Tibial nerve (tissue), 4 donors: ENCODE data around the gene C17orf100. TPM values are rescaled to one million over a fixed set of nuclear protein-coding genes. Genes with fewer than 3 reads are reported as not detected.

ENCODE experiments used
- DNase-seq, 2 donors: peaks; one replicate each; pipeline ENCODE4 v3.0.0-alpha.2; 2019; ENCODE audit warnings: low spot score in 2 of 2
- H3K27ac ChIP-seq, 4 donors: fragments of 200-600 bp; sonication (generic) in 3 of 4; one replicate each; pipeline ENCODE4 v1.5.1; 2017 to 2019; ENCODE audit warnings: mild to moderate bottlenecking in 1 of 4
- H3K27me3 ChIP-seq, 2 donors: fragments of 200-600 bp; sonication (generic) in 1 of 2; one replicate each; pipeline versions ENCODE4 v1.5.1 to v1.6.0; 2017 to 2019
- H3K36me3 ChIP-seq, 3 donors: fragments of 200-600 bp; sonication (generic); one replicate each; pipeline ENCODE4 v1.5.1; 2018 to 2019
- H3K4me1 ChIP-seq, 4 donors: fragments of 200-600 bp; sonication (generic) in 3 of 4; one replicate each; pipeline ENCODE4 v1.5.1; 2017 to 2019
- H3K4me3 ChIP-seq, 4 donors: fragments of 200-600 bp; sonication (generic) in 3 of 4; one replicate each; pipeline ENCODE4 v1.5.1; 2017 to 2019; ENCODE audit warnings: mild to moderate bottlenecking in 1 of 4, moderate library complexity in 1 of 4
- H3K9me3 ChIP-seq, 4 donors: fragments of 200-600 bp; sonication (generic) in 3 of 4; one replicate each; pipeline ENCODE4 v1.5.1; 2017 to 2019
- CTCF ChIP-seq, 5 experiments: fragments of 200-600 bp in 3 of 5; fragments of 450-650 bp in 2 of 5; sonication (generic) in 3 of 5; IDR thresholded peaks; one replicate each; pipeline ENCODE4 v1.5.1; 2016 to 2019; ENCODE audit warnings: antibody characterized with exemption in 5 of 5, mild to moderate bottlenecking in 3 of 5, moderate library complexity in 2 of 5
- EP300 ChIP-seq, 2 donors: sonication (generic); formaldehyde crosslinking; IDR thresholded peaks; one replicate each; pipeline ENCODE4 v1.6.1; 2017; ENCODE audit warnings: antibody characterized with exemption in 2 of 2, mild to moderate bottlenecking in 1 of 2
- POLR2A ChIP-seq, 2 donors: fragments of 450-650 bp; IDR thresholded peaks; one replicate each; pipeline ENCODE4 v1.6.1; 2017; ENCODE audit warnings: antibody characterized with exemption in 2 of 2, mild to moderate bottlenecking in 2 of 2, moderate library complexity in 2 of 2
- WGBS, 2 donors: methylation state at CpG; one replicate each; pipeline ENCODE4 v1.1.5; 2018; 5-methylcytosine and 5-hydroxymethylcytosine counted together
- total RNA-seq, 4 donors: library from RNA; depleted of rRNA; stranded (reverse); fragments of >200 nt; gene quantifications; one replicate each; pipeline ENCODE4 v1.1.0, GENCODE V29; 2016

Gene C17orf100
- total RNA-seq, 4 donors from 2014 or later = 2.1 to 3.9 (median 3.5) TPM; not detected in 1

DNA sequence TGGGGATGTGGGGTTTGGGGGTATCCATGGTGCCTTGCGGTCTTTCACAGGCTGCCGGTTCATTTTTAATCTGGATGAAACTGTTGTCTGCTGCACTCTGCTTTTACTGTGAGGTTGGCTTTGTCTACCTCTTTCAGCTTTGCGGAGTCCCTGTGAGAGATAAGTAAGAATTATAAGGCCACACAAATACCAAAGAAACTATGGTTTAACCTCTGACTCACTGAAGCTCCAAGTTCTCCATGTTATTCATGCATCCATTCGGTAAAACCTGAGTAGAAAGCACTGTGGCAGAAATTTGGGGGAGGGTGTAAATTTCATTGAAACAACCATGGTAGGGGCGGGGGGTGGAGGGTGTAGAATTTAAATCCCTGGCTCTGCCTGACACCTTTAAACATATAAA, 41.6 kb upstream of the C17orf100 start:
- Histone ChIP-seq H3K36me3 (peaks cover 0 to 78% (median 10%) of the 10 kb centered on the region in 3 donors), H3K4me1 (no peaks in the 10 kb centered on the region), H3K27me3 (no peaks in the 10 kb centered on the region), H3K27ac (no peak overlapping the region), H3K4me3 (no peak overlapping the region), H3K9me3 (no peaks in the 10 kb centered on the region)
- WGBS, 2 donors = 97% methylated on average over 5 of the region's 5 CpGs
- TF ChIP-seq CTCF (IDR thresholded peaks at IDR 0.05) (no peak), POLR2A (IDR thresholded peaks at IDR 0.05) (no peak), EP300 (IDR thresholded peaks at IDR 0.05) (no peak)
- no peak for DNase-seq

DNA sequence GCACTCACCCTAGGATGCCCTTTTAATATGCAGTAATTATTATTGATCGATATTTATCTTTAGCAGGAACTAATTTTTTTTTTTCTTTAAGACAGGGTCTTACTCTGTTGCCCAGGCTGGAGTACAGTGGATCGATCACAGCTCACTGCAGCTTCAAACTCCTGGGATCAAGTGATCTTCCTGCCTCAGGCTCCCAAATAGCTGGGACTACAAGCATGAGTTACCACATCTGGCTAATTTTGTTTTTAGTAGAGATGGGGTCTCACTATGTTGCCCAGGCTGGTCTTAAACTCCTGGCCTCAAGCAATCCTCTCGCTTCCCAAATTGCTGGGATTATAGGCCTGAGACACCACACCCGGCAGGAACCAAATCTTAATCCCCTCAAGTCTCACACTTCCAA, 40.3 kb upstream of the C17orf100 start:
- Histone ChIP-seq H3K27ac (no peak overlapping the region), H3K27me3 (no peaks in the 10 kb centered on the region), H3K36me3 (peaks cover 0 to 78% (median 10%) of the 10 kb centered on the region in 3 donors), H3K4me1 (no peaks in the 10 kb centered on the region), H3K9me3 (no peaks in the 10 kb centered on the region), H3K4me3 (no peak overlapping the region)
- no peak for DNase-seq
- TF ChIP-seq EP300 (IDR thresholded peaks at IDR 0.05) (no peak), POLR2A (IDR thresholded peaks at IDR 0.05) (no peak), CTCF (IDR thresholded peaks at IDR 0.05) (no peak)
- 96% methylated on average over 4 of the region's 4 CpGs for WGBS, 2 donors

DNA sequence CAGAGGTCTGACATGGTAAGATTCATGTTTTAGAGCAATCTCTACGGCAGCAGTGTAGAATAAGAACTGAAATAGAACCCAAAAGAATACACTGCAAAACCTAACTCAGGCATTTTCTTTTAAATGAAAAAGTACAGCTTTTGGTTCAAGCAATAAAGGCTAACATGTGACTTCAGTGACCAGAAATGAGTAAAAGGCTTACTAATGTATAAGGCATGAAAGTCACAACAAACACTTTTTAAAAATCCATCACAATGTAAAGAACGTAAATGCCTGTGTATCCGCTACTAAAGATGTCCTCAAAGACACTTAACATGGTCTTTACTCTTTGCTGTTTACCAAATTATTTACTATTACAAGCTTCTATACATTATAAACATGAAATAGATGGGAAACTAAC, 27.6 kb upstream of the C17orf100 start:
- Histone ChIP-seq H3K36me3 (peaks cover 0 to 92% (median 9%) of the 10 kb centered on the region in 3 donors), H3K4me1 (no peaks in the 10 kb centered on the region), H3K4me3 (no peak overlapping the region), H3K27me3 (no peaks in the 10 kb centered on the region), H3K9me3 (no peaks in the 10 kb centered on the region), H3K27ac (no peak overlapping the region)
- TF ChIP-seq CTCF (IDR thresholded peaks at IDR 0.05) (no peak), POLR2A (IDR thresholded peaks at IDR 0.05) (no peak), EP300 (IDR thresholded peaks at IDR 0.05) (no peak)
- DNase-seq = no peak
- WGBS, 2 donors = 91 to 93% methylated on average over 3 of the region's 3 CpGs

- Histone ChIP-seq H3K4me1 (no peaks in the 10 kb centered on the region), H3K36me3 (peaks cover 0 to 88% (median 9%) of the 10 kb centered on the region in 3 donors), H3K4me3 (no peak overlapping the region), H3K27ac (no peak overlapping the region), H3K9me3 (no peaks in the 10 kb centered on the region), H3K27me3 (no peaks in the 10 kb centered on the region)
- WGBS, 2 donors = 84 to 89% methylated on average over 6 of the region's 6 CpGs
- DNase-seq = no peak
- TF ChIP-seq CTCF (IDR thresholded peaks at IDR 0.05) = no peak
- no peak for TF ChIP-seq POLR2A (IDR thresholded peaks at IDR 0.05)
- TF ChIP-seq EP300 (IDR thresholded peaks at IDR 0.05) = no peak
These were observed 24.9 kb upstream of the C17orf100 start for GRCh38 chr17:6626616-6627015.

- Histone ChIP-seq H3K4me1 (no peaks in the 10 kb centered on the region), H3K27ac (no peak overlapping the region), H3K9me3 (no peaks in the 10 kb centered on the region), H3K4me3 (no peak overlapping the region), H3K36me3 (peaks cover 0 to 88% (median 9%) of the 10 kb centered on the region in 3 donors), H3K27me3 (no peaks in the 10 kb centered on the region)
- DNase-seq = no peak
- TF ChIP-seq CTCF (IDR thresholded peaks at IDR 0.05) (no peak), POLR2A (IDR thresholded peaks at IDR 0.05) (no peak), EP300 (IDR thresholded peaks at IDR 0.05) (no peak)
- WGBS, 2 donors = 63 to 64% methylated on average over 1 of the region's 1 CpG
These were observed 24.5 kb upstream of the C17orf100 start for GRCh38 chr17:6627019-6627418.
